Activated CD4-positive, CD25-positive, alpha-beta regulatory T cell treated with anti-CD3 and anti-CD28 coated beads, Interleukin-2, amount 50 U/mL, for 72 hours (primary cell): ENCODE results near the gene DOCK7.

Experiments
- DNase-seq: peaks from one replicate; pipeline ENCODE4 v3.0.0; 2021

Gene DOCK7

GRCh38 chr1:62438163-62438562 lies 250.0 kb downstream of the DOCK7 start:
- no peak for DNase-seq

GRCh38 chr1:62437273-62437940 lies 250.8 kb downstream of the DOCK7 start:
- DNase-seq: peak; percentile 61

GRCh38 chr1:62436466-62437272 lies 251.5 kb downstream of the DOCK7 start, which contains the start of gene USP1:
TSS of gene USP1 (plus strand) at chr1:62437049. CDS start at chr1:62439868, 2,819 bp downstream.
- DNase-seq: peak; percentile 90

GRCh38 chr1:62436039-62436465 lies 252.1 kb downstream of the DOCK7 start:
- peak; percentile 95 for DNase-seq

- no peak for DNase-seq
These were observed 252.8 kb downstream of the DOCK7 start for GRCh38 chr1:62435231-62436038.

GRCh38 chr1:62434618-62435001 lies 253.6 kb downstream of the DOCK7 start:
- DNase-seq: no peak

GRCh38 chr1:62433861-62434617 lies 254.1 kb downstream of the DOCK7 start:
- no peak for DNase-seq

- no peak for DNase-seq
These were observed 258.6 kb downstream of the DOCK7 start for GRCh38 chr1:62429581-62429980.

- no peak for DNase-seq
These were observed 259.8 kb downstream of the DOCK7 start for GRCh38 chr1:62428351-62428750.

GRCh38 chr1:62426794-62427193 lies 261.4 kb downstream of the DOCK7 start:
- no peak for DNase-seq

- DNase-seq: no peak
These were observed 261.9 kb downstream of the DOCK7 start for GRCh38 chr1:62426237-62426636.

- no peak for DNase-seq
These were observed 263.1 kb downstream of the DOCK7 start for GRCh38 chr1:62425041-62425440.

- DNase-seq: no peak
These were observed 263.8 kb downstream of the DOCK7 start for GRCh38 chr1:62424411-62424810.

GRCh38 chr1:62423580-62424242 lies 264.5 kb downstream of the DOCK7 start:
- no peak for DNase-seq

GRCh38 chr1:62420214-62420613 lies 268.0 kb downstream of the DOCK7 start:
- DNase-seq: no peak

GRCh38 chr1:62417351-62417999 lies 270.7 kb downstream of the DOCK7 start:
- DNase-seq: no peak

GRCh38 chr1:62415687-62416086 lies 272.5 kb downstream of the DOCK7 start:
- DNase-seq: no peak

GRCh38 chr1:62407398-62408009 lies 280.7 kb downstream of the DOCK7 start:
- DNase-seq: no peak

- no peak for DNase-seq
These were observed 281.6 kb downstream of the DOCK7 start for GRCh38 chr1:62406576-62406975.

GRCh38 chr1:62405247-62405646 lies 282.9 kb downstream of the DOCK7 start:
- DNase-seq: no peak
